GM10248 (cell line): ENCODE measurements around the gene GRHPR.

Experiments
- CTCF ChIA-PET: fragments of 300-600 bp; sonication (Branson Sonifier 250); formaldehyde crosslinking; extraction: SDS; loops from one replicate; lab custom pipeline; 2021; ENCODE audit warnings: antibody characterized with exemption; lab: Yijun Ruan, JAX
- POLR2A ChIA-PET: fragments of 350-650 bp; sonication (Branson Sonifier 250); formaldehyde crosslinking; extraction: SDS; loops from one replicate; lab custom pipeline; 2020; ENCODE audit warnings: antibody characterized with exemption; lab: Yijun Ruan, JAX
- DNase-seq: peaks from one replicate; pipeline ENCODE4 v3.0.0; 2012; ENCODE audit errors: extremely low spot score
- CTCF ChIP-seq: IDR thresholded peaks from 2 replicates; pipeline ENCODE4 v1.5.1; 2012; ENCODE audit warnings: mild to moderate bottlenecking, low read depth; ENCODE audit errors: extremely low read depth, missing control alignments, control extremely low read depth

The GRHPR gene

GRCh38 chr9:37379835-37380234 is 42.7 kb upstream of the GRHPR start:
- CTCF ChIA-PET, result interaction anchor here (1.4 to 21.5 kb wide), 2 partner anchors 11 to 29 kb away, joined by 5 to 359 read pairs; no protein-coding TSS in a partner anchor
- POLR2A ChIA-PET, result no interaction called here
- TF ChIP-seq CTCF, result no peak
- no peak for DNase-seq

GRCh38 chr9:37380570-37380969 is 41.9 kb upstream of the GRHPR start:
- POLR2A ChIA-PET, result interaction anchor here (0.9 to 1.3 kb wide), 2 partner anchors 9 to 13 kb away, joined by 3 read pairs; no protein-coding TSS in a partner anchor
- no peak for TF ChIP-seq CTCF
- CTCF ChIA-PET, result interaction anchor here (1.3 to 21.5 kb wide), 4 partner anchors 10 to 51 kb away, joined by 4 to 359 read pairs (median 19); no protein-coding TSS in a partner anchor
- no peak for DNase-seq

- CTCF ChIA-PET, result interaction anchor here (0.8 to 21.5 kb wide), 5 partner anchors 10 to 51 kb away, joined by 3 to 359 read pairs (median 13); no protein-coding TSS in a partner anchor
- no peak for TF ChIP-seq CTCF
- POLR2A ChIA-PET, result interaction anchor here (0.9 to 1.3 kb wide), 2 partner anchors 10 to 14 kb away, joined by 3 read pairs; no protein-coding TSS in a partner anchor
- DNase-seq, result no peak
Measured at GRCh38 chr9:37381094-37381741, 41.3 kb upstream of the GRHPR start.

GRCh38 chr9:37382161-37382981 is 40.1 kb upstream of the GRHPR start:
- CTCF ChIA-PET, result interaction anchor here (1.2 to 21.5 kb wide), 5 partner anchors 9 to 40 kb away, joined by 3 to 359 read pairs (median 13); partner anchors contain the start of gene GRHPR
- POLR2A ChIA-PET, result interaction anchor here (0.8 to 1.0 kb wide), 2 partner anchors 11 to 28 kb away, joined by 3 to 5 read pairs; no protein-coding TSS in a partner anchor
- no peak for TF ChIP-seq CTCF
- DNase-seq, result peak; percentile 59

GRCh38 chr9:37382982-37383357 is 39.5 kb upstream of the GRHPR start:
- ChIA-PET CTCF (interaction anchor here (1.2 to 21.5 kb wide), 5 partner anchors 8 to 39 kb away, joined by 3 to 359 read pairs (median 13); partner anchors contain the start of gene GRHPR), POLR2A (interaction anchor here (0.8 to 1.0 kb wide), 2 partner anchors 12 to 28 kb away, joined by 3 to 5 read pairs; no protein-coding TSS in a partner anchor)
- no peak for DNase-seq
- no peak for TF ChIP-seq CTCF

GRCh38 chr9:37383393-37383792 is 39.1 kb upstream of the GRHPR start:
- DNase-seq, result no peak
- ChIA-PET CTCF (interaction anchor here (1.2 to 21.5 kb wide), 5 partner anchors 8 to 25 kb away, joined by 7 to 359 read pairs (median 25); no protein-coding TSS in a partner anchor), POLR2A (interaction anchor here (0.8 kb wide), 1 partner anchor 27 kb away, joined by 3 read pairs; no protein-coding TSS in a partner anchor)
- no peak for TF ChIP-seq CTCF
